ENCODE results near the gene SARM1.
"Not testable (repeated sequence)": the region's sequence is repeated elsewhere in the genome, so short reads cannot be mapped to it uniquely, and the experiment has no call there.

Gene SARM1

DNA sequence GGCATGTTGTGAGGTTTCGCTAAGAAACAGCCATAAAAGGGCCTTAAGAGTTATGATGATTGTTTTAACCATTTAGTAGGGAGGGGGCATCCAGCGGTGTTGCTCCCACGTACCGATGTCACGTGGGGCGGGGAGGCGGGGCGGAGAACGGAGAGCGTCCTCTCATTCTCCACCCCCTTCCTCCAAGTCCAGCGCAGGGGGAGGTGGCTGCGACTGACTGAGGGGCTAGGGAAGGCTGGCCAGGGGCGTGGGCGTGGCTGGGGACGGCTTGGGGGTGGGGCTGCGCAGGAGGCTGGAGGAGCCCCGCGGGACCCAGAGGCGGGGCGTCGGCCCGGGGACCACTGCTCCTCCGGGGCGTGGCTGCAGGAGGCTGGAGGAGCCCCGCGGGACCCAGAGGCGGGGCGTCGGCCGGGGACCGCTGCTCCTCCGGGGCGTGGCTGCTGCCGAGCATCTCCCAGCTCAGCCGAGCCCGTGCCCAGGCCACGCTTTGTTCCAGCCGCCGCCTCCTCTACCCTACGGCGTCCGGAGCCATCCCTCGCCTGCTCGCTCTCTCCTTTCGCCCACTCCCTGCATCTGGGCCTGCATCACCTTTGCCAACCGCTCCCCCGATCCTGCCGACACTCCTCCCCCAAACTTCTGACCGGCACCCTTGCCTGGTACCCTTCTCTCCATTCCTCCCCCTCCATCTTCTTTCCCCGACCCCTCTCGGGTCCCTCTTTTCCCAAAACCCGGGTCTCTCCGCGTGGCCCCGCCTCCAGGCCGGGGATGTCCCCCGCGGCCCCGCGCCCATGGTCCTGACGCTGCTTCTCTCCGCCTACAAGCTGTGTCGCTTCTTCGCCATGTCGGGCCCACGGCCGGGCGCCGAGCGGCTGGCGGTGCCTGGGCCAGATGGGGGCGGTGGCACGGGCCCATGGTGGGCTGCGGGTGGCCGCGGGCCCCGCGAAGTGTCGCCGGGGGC is at the start of gene SARM1:
TSS of gene SARM1 (plus strand) at position 450 of the 958 bp plus-strand sequence. CDS start at position 789, 339 bp downstream.
- DNase-seq: peak; percentile 89

DNA sequence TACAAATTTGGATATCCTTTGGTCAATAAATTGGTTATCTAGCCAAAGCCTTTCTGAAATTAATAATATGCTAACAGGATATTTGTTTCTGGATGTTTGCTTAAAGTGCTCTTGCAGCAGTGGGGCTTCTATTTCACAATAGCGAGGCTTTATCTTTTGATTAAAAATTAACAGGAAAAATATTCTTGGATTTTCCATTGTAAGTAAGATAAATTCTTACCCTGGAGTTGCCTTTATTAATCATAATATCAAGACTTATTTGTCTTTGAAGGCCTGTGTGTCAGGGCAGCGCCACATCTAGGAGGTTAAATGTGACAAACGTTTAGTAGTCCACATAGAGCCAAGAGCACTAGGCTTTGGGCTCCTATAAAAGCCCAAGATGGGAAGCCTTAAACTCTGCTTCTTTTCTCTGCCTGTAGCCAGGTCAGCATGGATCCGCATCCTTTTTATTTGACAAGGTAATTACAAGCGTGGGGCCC is 47.2 kb upstream of the SARM1 start:
- DNase-seq: no peak

DNA sequence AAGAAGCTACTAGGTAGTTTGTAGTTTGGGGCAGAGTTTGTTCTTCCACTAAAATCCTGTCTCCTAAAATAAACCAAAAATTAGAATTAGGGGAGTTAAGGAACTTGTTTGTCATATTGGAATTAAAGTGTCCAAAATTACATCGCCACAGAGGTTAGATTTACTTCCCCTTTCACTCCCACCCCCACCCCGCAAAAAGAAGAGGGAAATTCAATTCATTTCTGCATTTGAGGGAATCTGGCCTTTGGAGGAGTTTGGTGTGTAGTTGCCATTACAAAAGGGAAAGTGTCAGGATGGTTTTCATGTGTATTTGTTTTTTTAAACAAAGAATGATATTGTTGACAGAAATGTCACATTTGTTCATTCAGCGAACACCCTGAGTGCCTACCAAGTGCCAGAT is 46.7 kb upstream of the SARM1 start:
- DNase-seq: no peak

DNA sequence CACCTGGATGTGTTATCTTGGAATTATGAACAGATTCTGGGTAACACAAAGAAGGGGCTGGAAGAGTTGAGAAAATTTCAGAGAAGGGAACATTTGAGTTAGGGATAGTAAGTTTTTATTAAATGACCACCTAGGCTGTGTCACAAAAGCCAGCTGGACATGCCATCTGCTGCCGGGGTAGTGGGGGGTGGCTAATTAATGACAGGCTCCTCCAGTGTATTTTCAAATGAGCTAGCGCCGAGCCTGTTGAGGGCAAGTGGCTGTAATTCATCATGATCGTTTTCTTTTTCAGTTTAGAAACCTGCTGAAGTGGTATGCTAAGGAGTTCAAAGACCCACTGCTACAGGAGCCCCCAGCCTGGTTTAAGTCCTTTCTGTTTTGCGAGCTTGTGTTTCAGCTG is 46.3 kb upstream of the SARM1 start:
- DNase-seq: no peak

DNA sequence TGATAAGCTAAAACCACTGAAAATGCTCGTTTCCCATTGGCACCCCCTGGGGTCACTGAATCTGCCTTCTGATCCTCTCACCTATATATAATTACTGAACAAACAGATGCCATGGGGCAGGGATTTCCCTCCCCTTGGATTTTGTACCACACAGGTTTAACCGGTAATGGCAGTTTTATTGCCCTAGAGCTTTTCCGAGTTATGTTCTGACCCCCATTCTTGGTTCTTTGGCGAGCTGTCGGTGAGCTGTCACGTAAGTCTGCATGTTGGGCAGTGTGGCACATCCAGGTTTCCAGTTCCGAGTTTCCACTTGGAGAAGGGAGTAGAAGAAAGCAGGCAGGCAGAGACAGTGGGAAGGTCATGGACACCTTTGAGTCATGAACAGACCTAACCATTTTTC is 45.4 kb upstream of the SARM1 start:
- DNase-seq: no peak

DNA sequence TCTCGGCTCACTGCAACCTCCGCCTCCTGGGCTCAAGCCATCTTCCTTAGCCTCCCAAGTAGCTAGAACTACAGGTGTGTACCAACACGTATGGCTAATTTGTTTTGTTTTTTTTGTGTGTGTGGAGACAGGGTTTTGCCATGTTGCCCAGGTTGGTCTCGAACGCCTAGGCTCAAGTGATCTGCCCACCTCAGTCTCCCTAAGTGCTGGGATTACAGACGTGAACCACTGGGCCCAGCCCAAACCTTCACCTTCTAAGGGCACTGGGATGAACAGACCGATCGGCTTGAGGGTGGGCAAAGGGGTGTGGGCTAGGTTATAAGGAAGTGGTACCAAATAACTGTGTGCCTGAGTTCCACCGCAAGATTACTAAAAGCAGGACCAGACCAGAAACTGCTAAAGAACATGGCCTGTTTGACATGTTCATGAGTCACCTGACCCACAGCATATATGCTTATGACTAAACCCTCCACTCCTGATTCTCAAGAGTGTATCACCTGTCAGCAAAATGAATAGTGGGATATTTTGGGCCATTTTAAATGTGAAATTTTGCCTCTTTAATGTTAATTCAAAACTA is 44.4 kb upstream of the SARM1 start:
- peak; percentile 27 for DNase-seq

DNA sequence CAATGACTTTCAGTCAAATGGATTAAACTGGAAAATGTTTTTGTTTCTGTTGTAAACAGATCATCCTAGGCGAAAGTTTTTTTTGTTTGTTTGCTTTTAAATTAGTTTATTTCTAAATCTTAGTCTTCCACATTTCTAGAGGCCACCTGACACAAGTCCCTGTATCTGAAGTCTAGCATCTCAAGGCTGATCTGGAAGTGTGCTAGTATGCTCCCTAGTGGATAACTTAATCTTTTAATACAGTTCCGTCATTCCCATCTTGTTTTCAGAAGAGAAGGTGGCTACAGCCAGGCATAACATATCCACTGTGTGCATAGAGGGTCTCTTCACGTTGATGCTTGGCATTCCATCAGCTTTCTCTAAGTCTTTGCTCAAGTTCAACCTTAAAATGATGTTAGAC is 43.8 kb upstream of the SARM1 start:
- DNase-seq: no peak

DNA sequence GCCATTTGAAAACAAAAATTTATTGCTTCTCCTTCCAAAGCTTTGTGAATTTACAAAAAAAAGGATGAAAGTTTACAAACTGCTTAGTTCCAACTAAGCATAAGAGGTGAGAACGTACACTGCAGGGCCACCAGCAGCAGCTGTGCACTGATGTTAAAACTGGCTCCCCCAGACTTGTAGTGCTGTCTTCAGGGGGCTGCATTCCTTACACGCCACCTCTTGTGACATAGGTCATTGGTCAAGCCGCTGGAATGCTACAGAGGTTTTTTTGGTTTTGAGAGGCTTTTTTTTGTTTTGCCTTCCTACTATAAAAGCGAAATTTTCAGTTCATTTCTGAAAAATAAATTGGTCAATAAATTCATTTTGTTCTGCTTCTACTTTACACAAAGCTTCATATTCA is 43.2 kb upstream of the SARM1 start:
- DNase-seq: no peak

DNA sequence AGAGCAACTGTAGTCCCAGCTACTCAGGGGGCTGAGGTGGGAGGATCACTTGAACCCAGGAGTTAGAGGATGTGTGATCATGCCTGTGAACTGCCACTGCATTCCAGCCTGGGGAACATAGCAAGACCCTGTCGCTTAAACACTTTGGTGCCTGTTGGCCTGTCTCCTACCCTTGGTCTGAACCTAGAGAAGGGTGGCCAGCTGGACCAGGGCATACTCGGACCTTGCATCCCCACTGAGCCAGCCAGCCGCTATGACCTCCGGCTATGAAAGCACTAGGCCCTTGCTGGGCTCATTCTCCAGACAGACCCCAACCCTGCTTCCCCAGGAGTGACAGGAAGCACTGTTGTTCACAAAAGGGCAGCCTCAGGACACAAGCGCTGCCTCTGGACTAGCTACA is 40.8 kb upstream of the SARM1 start:
- DNase-seq: no peak

DNA sequence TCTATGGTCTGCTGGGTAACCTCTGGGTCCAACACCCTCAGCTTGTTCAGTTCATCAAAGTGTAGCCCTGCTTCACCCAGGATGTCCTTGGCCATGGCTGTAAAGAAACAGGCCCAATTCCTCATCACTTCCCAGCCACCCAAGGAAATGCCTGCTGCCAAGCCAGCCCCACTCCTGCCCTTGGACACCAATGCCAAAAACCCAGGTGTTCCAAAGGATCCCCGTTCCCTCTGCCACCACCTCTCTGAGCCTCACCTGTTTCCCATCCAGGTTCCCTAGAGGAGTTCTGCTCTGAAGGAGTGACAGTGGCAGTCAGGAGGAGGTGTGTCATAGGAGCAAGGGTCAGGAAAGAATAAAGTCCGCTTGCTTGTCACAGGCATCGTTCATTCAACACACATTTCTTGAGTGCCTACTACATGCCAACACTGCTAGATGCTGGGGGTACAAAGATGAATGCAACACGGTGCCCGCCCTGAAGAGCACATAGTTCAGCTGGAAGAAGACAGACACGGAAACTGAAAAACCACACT is 39.5 kb upstream of the SARM1 start:
- DNase-seq: no peak

DNA sequence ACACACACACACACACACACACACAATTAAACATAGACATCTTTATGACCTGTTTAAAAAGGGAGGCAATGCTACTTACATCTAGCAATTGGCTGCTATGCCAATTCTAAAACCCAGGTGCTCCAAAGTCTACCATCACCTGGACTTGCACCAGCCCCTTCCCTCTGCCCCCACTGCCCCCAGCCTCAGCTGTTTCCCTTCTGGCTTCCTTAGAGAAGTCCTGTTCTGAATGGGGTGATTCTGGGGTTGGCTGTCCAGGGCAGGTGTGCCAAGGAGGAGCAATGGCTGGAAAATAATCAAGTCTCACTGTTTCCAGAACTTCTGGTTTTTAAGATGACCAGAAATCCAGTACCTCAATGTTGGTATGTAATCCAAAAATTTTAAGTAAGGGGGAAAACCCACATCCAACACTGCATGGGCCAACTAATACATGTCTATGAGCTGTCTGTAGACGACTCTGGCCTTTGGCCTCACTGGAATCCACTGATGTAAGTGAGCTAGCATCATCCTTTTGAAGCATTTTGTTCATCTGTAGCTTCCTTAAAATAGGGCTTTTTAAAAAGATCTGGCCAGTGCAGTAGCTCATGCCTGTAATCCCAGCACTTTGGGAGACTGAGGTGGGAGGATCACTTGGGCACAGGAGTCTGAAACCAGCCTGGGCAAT is 38.3 kb upstream of the SARM1 start:
- no peak for DNase-seq

DNA sequence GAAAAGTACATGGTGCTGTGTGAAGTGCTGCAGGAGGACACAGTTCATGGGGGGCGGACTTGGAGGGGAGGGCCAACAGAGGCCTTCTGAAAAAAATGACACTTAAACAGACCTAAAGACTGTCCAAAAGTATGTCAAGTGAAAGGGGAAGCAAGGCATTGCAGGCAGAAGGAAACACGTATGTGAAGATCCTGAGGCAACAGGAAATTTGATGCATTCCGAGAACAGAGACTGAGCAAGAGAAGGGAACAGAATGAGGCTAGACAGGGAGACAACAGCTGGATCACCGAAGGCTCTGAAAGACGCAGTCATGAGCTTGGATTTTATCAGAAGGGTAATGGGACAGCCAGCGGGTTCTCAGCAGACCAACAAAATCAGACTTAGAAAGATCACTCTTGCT is 37.3 kb upstream of the SARM1 start:
- DNase-seq: no peak

DNA sequence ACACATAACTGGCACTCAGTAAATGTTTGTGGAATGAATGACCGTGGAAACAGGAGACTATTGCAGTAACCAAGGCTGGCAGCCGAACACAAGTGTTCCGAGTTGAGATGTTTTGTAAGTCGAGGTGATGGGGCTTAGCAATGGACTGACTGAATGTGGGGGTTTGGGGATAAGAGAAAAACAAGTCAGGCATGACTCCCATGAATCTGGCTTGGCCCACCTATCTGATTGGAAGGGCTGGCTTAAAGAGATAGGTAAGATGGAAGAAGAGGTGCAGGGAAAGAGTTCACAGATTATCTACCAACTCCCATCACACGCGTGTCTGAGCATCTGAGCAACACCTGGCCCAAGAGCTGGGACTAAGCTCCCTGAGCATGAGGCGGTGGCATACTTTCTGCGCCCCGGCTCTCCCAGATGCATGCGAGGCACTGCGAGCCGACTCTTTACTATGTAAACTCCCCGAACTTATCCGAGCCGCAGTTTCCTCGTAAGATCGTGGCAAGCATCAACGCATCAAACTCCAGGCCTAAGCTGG is 36.8 kb upstream of the SARM1 start:
- DNase-seq: no peak

DNA sequence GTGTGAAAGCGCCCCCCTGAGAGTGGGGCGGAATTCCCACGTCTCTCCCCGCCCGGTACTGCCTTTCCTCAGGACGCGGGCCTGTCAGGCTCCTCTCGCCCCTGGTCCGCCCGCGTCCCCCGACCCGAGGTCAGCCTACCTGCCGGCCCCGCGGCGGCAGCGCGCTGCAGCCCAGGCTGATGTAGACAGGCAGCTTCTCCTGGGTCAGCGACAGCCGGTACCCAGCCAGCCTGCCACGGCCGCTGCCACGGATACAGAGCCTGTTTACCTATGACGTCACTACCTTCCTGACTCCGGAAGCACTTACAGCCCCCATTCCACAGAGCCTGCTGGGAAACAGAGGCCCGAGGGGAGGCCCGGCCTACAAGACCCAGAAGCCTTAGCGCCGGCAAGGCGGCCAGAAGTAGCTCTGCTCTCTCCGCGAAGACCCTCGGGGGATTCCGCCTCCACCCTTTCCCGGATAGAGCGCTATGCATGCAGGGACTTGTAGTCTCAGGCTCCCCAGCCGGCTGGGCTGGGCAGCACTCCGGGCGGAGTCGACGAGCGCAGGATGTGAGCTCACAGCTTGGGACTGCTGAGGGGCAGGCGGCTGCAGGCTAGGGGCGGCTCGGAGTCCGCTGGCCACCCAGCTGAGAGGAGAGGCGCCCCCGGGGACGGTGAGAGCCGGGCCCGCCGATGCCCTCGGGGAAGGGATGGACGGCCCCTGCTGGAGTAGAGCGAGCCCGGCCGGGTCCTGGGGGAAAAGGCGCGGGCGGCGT is 36.1 kb upstream of the SARM1 start, which contains the start of the genes IFT20 and TNFAIP1:
TSS of gene IFT20 (minus strand) at position 272 of the 758 bp plus-strand sequence. CDS start 3,487 bp downstream, outside the sequence.
TSS of gene TNFAIP1 (plus strand) at position 561 of the 758 bp plus-strand sequence. CDS start 3,761 bp downstream, outside the sequence.
- DNase-seq: peak; percentile 99

DNA sequence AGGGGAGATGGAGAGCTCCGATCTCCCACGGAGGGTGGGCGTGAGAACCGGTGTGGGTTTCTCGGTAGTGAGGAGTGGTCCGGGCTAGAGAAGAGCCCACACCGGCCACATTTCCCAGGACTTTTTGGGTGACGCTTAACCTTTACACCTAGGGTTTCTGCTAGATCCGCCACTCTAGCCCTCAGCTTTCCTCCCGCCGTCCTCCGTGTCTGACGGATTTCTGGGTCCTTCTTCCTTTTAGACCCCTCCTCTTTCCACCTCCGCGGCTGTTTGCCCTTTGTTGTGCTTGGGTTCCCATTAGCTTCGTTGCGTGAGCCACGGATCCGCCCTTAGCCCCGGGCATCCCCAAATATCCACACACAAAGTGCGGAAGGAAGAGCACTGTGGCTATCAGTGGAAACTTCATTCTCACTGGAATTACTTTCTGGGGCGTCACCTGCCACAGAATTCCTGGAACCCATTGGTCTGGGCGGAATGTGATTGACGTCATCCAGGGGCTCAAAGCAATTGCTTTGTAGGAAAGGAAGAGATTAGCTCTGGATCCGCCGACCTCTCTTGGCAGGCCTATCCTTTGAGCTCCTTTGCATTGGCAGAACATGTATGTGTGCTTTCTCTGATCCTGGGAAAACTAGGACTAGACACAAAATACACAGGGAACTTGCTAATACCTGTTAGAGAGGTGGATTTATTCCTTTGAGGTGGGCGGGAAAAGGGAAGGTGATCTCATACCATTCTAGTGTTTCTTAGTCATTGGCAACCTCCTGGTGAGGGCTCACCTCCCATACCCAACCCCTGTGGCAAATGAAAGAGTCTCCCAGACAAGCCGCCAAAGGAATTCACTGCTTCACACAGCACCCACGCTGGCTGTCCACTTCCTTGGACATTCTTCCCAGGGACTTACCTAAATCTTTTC is 35.3 kb upstream of the SARM1 start:
- DNase-seq: peak; percentile 20

DNA sequence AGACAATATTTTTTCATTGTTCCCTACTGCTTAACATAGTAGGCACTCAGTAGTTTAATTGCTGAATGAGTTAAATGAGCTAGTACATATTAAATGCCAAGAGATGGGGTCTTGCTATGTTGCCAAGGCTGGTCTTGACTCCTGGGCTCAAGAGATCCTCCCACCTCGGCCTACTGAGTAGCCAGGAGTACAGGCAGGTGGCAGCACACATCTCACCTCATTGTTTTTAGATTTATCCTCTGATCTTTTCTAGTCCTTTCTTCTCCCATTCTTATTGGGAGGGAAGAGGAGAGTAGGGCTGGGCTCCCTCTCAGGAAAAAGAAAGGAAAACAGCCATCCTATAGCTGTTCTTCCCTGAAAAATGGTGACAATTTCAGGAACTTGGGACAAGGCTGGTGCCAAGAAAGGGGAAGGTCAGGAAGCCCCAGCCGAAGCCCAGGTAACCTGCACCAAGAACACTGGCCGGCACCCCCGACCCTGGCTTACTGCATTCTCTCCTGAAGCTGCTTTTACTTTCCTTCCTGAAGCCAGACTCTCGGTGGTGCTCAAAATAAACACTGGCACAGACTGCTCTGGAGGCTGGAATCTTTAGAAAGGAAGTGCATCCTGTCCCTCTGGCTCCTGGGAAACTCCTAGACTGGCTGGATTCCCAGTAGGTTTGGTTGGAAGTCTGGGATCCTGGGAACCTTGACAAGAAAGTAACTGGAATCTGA is 33.3 kb upstream of the SARM1 start:
- DNase-seq: no peak

DNA sequence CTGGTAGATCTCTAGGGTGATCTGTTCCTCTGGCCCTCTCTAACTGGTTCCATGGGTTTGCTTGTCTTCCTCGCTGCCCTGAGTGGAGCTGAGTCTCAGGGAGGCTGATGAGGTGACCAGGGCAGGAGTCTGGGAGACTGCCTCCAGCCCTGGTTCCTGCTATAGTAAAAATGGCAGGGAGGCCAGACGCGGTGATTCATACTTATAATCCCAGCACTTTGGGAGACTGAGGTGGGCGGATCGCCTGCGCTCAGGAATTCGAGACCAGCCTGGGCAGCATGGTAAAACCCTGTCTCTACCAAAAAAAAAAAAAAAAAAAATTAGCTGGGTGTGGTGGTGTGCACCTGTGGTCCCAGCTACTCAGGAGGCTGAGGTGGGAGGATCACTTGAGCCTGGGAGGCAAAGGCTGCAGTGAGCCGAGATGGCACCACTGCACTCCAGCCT is 32.7 kb upstream of the SARM1 start:
- DNase-seq: not testable (repeated sequence)

DNA sequence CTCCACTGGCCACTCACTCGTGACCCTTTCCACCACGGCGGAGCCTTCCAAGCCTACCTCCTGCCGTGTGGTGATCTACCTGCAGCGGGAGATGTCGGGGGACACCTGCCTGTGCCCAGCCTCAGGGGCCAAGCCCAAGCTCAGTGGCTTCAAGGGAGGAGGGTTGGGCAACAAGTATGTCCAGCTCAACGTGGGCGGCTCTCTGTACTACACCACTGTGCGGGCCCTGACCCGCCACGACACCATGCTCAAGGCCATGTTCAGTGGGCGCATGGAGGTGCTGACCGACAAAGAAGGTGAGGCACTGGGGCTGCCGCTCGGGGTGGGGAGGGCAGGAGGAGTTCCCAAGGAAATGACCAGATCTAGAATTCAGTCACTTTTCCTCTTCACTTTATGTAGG is 32.1 kb upstream of the SARM1 start:
- no peak for DNase-seq

DNA sequence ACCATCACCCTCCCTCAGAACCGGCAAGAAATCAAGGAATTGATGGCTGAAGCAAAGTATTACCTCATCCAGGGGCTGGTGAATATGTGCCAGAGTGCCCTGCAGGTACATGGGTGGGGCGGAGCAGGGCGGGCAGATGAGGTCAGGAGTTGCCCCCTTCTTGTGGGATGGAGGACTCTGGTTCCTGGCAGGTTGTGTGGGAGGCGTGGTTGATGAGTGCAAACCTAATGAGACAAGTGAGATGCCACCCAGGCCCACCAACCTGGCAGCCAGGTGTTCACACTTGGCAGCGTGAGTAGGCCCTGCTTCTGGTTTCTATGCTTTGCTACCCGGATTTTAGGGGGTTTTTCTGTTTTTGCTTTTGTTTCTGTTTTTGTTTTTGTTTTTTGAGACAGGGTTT is 31.1 kb upstream of the SARM1 start:
- DNase-seq: no peak

DNA sequence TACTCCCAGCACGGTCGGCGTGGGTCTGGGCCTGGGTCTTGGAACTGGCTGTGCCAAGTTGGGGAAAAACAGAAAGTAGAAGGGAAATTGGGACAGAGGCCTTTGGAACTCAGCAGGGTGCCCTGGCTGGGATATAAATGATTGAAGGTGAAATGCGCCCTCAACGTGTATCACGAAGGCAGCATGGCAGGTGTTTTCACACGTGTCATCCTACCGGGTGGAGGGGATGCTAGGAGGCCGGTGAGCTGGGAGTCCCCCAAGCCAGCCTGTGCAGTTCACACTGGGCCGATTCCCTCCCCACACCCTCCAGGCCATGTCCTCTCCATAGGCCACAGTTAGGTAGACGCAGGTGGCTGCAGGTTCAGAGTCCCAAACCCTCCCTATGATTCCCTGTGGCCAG is 30.0 kb upstream of the SARM1 start:
- no peak for DNase-seq
